OCI-LY3 (cell line): ENCODE data around the gene CRELD2.

Source experiments
- CTCF ChIP-seq: fragments of 200-600, 300-600 bp; sonication (generic); IDR thresholded peaks from 2 replicates; pipeline ENCODE4 v1.5.1; 2014; ENCODE audit warnings: antibody characterized with exemption, low read length, low read depth
- EZH2phosphoT487 ChIP-seq: fragments of 200-600 bp; shearing (Covaris generic); IDR thresholded peaks from 2 replicates; pipeline ENCODE4 v1.6.1; 2018; ENCODE audit warnings: antibody characterized with exemption, mixed run types, low read depth

DNA sequence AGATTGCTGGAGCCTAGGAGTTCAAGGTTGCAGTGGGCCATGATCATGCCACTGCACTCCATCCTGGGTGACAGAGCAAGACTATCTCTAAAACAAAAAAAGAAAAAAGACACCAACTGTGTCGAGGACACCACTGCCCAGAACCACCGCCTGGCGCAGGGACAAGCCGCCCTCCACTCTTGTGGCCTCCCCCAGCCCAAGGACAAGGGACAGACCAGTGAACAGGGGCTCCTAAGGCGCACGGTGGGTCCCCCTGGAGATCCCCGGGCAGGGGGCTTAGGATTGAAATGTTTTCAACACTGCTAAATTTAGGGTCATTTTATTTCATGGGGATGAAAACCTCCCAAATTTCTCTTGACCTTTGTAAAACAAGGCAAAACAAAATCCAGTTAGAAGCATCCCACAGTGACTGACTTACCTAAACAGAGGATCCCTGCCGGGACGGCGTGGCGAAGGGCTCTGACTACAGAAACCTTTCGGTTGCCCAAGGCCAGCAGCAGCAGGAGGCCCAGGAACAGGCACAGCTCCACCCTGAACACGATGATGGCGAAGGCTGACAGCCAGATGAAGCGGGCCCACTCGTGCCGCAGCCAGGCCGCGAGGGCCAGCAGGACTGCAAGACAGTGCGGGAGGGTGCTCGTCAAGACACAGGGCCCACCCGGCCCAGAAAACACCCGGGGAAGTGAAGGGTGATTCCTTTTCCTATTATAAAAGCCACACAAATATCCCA is 8.8 kb upstream of the CRELD2 start:
- no peak for TF ChIP-seq CTCF
- TF ChIP-seq EZH2phosphoT487 = no peak
